ENCODE data around the gene CTRB1.

CTRB1 gene

DNA sequence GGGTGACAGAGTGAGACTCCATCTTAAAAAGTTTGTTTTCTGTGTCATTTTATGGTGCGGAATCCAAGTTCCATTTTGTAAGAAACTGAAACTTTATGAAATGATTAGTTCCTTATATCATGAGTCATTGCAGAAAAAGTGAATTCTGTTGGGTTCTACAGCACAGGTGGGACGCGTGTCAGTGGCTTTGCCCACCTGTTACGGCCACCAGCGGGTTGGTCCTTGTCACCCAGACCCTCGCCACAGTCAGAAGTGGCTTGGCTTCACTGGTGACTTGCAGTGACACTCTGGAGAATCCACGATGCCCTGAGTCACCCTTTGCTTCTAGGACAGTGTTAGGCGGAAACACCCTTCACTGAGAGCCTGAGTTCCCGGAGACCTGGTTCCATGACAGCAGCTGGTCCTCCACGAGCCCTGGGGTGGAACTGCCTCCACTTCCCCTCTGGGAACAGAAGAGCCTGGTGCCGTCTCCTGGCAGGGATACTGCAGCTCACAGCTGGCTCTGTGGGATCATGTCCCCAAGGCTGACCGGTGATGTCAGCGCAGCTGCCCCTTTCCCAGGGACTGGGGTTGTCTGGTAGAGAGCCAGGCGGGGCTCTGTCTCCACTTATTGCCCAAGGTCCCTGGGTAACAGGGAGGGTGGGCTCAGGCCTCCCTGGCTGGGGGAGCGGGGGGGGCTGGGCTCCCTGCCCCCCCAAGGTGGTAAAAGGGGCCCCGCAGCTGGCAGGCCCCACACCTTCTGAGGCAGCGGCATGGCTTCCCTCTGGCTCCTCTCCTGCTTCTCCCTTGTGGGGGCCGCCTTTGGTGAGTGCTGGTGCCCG lies at the start of gene CTRB1:
TSS of gene CTRB1 (plus strand) at position 733 of the 821 bp plus-strand sequence. CDS start at position 753, 20 bp downstream.
- no peak for DNase-seq

DNA sequence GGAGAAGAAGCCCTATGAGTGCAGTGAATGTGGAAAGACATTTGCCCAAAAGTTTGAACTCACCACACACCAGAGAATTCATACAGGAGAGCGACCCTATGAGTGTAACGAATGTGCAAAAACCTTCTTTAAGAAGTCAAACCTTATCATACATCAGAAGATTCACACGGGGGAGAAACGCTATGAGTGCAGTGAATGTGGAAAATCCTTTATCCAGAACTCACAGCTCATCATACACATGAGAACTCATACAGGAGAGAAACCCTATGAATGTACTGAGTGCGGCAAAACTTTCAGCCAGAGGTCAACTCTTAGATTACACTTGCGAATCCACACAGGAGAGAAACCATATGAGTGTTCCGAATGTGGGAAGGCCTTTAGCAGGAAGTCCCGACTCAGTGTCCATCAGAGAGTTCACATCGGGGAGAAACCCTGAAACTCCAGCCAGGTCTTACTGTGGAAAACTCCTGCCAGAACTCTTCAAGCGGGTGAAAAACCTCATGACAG lies 48.8 kb upstream of the CTRB1 start:
- DNase-seq: no peak

DNA sequence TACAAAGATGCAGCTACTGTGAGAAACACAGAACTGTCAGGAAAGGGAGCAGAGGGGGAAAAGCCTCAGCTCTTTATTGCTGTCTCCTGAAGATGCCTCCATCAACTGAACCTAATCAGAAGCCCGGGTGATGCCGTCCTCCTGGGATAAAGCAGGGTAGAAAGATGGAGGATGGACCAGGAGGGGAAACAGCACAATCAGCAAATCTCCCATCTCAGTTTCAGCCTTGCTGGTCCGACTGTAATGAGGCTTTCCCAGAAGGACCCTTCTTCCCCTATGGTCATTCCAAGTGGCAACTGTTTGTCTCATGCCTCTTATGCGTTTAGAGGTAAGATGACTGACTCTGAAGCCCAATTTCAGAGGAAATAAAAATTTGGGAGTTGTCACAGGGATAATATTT lies 46.2 kb upstream of the CTRB1 start:
- no peak for DNase-seq

DNA sequence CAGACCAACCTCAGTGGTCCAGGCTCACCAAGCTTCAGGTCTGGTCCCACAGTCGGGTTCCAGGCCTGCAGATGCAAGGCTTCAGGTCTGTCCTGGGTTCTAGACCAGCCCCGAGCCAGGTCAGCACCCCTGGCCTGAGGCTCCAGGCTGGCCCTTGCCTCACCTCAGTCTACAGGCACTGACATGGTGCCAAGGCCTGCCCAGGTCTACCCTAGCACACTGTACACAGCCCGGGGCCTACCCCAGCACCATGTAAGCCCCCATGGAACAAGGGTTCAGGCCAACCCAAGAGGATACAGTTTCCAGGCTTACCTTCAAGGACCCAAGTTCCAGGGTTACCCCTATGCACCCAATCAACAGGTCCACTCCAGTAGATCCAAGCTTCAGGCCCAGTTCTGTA lies 43.7 kb upstream of the CTRB1 start:
- DNase-seq: no peak

DNA sequence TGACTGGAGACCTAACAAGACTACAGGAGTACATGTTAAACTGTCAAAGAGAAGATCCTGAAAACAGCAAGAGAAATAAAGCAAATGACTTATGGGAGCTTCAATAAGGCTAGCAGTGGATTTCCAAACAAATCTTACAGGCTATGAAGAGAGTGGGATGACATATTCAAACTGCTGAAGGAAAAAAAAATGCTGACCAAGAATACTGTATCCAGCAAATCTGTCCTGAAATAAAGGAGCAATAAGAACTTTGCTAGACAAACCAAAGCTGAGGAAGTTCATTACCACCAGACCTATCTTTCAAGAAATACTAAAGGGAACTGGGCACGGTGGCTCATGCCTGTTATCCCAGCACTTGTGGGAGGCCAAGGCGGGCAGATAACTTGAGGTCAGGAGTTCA lies 41.9 kb upstream of the CTRB1 start:
- no peak for DNase-seq

DNA sequence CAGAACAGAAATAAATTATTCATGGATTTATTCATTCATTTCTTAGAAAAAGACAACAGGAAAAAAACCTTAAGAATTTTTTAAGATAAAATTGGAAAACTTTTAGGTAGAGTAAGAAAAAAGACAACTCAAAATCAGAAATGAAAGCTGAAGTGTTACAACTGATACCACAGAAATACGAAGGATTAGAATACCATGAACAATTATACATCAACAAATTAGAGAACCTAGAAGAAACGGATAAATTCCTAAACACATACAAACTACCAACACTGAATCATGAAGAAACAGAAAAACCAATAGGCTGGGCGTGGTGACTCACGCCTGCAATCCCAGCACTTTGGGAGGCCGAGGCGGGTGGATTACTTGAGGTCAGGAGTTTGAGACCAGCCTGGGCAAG lies 39.6 kb upstream of the CTRB1 start:
- DNase-seq: no peak

DNA sequence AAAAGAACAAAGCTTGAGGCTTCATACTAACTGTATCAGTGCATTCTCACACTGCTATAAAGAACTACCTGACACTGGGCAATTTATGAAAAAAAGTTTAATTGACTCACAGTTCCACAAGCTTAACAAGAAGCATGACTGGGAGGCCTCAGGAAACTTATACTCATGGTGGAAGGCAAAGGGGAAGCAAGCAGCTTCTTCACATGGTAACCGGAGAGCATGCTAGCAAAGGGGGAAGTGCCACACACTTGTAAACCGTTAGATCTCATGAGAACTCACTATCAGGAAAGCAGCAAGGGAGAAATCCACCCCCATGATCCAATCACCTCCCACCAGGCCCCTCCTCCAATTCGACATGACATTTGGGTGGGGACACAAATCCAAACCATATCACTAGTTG lies 37.2 kb upstream of the CTRB1 start:
- DNase-seq: no peak

DNA sequence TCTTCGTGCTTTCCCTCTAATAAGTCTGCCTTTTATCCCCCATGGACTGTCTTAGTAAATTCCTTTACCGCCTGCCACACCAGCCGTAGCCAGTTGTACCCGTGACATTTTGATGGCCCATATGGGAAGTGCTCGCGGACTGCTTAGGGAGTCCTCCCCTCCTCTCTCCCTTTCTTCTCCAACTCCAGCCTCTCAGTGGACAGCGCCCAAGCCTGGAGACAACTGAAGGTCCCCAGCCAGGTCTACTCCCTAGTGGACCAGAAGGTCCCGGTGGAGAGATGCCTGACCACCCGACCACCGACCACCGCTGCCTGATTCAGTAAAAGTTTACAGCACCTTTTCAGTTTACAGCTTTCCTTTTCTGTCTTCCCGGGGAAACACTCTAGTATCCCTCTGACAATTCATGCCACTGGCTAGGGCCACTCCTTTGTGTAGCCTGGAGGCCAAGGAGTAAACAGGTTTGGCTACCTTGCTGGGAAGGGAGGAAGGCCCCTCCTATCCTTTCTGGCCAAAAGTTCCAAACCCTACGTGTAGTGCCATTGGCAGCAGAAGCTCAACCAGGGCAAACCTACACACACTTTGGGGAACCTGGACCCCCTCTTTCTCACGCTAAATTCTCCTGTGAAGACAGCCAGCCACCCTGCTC lies 29.8 kb upstream of the CTRB1 start:
- DNase-seq: no peak

DNA sequence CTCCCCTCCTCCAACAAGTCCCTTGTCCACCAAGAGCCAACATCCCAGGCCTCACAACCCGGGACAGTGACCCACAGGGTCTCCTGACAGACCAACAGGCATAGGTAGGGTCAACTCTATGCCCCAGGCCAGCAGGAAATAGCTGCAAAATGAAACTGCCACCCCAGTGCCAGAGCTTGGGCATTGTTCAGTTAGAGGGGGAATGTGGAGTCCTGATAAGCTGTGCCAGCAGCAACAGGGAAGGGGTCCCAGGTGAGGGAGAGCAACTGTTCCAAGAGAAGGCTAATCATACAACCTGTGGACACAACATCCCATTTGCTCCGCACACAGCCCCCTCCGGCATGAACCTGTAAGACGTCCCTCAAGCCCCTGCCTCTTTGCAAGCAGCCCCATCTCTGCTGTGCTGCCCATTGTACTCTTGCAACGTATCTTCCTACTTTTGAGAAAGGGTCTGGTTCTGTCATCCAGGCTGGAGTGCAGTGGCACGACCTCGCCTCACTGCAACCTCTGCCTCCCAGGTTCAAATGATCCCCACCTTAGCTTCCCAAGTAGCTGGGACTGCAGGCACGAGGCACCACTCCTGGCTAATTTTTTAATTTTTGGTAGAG lies 29.0 kb upstream of the CTRB1 start:
- DNase-seq: no peak

DNA sequence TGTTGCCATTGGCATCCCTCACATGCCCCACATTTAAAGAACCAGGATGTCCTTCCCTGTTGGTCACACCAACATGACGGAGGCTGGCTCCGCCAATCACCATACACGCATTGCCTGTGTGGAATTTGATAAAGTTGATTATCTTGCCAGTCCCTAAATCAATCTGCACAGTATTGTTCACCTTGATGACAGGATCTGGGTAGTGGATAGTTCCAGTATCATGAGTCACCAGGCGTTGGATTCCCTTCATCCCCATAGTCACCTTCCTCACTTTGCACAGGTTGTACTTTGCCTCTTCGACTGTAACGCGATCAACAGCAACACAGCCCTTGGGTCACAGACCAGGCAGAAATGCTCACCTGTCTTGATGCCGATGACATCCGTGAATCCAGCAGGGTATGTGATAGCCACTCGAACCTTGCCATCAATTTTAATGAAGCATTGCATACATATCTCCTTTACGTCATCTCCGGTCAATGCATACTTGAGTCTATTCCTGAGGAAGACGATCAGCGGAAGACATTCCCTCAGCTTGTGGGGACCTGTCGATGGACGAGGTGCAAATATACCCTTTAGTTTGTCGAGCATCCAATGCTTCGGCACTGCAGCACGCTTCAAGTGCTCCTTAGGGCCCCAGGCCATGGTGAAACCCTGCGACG lies 26.1 kb upstream of the CTRB1 start:
- DNase-seq: no peak

DNA sequence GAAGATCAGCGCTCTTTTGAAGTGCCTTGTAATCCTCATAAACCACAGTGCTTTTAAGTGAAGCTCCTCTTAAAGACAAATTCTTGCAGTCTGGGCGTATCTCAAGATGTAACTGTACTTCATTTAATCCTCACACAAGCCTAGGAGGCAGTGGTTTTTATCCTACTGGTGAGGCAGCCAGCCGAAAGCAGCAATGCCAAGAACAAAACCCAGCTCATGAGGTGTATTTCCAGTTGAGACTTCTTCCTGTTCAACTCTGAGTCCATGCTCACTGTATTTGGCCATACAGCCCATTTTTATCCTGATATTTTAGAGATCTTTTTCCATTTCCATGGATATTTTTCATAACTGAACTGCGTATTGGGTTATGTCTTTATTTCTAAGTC lies 25.5 kb upstream of the CTRB1 start:
- no peak for DNase-seq

DNA sequence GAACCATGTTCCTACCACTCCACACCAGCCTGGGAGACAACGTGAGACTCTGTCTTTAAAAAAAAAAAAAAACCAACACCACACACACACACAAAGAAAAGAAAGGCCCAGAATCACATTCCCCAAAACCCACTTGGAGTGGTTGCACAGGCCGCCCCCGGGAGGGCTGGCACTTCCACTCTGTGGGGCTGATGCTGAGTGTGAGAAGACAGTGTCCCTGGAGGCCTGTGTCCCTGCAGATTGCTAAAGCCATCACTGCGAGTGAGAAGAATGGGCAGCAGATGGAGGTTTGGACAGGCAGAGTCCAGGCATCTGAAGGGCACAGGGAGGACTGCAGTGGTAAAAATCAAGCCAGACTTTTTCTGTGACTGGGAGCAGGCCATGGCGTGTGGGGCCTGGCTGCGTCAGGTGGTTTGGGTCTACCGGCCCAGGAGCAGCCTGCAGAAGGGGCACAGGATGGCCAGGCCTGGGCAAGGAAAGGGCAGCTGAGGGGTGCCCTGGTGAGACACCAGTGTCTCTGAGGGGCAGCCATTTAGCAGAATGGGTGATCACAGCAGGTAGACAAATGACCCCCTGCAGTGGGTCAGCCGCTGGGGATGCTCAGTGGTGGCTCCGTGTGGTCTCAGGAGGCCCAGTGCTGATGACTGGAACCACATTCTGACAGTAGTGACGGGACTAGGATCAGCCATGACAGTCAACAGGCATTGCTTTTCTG lies 24.9 kb upstream of the CTRB1 start:
- DNase-seq: no peak

DNA sequence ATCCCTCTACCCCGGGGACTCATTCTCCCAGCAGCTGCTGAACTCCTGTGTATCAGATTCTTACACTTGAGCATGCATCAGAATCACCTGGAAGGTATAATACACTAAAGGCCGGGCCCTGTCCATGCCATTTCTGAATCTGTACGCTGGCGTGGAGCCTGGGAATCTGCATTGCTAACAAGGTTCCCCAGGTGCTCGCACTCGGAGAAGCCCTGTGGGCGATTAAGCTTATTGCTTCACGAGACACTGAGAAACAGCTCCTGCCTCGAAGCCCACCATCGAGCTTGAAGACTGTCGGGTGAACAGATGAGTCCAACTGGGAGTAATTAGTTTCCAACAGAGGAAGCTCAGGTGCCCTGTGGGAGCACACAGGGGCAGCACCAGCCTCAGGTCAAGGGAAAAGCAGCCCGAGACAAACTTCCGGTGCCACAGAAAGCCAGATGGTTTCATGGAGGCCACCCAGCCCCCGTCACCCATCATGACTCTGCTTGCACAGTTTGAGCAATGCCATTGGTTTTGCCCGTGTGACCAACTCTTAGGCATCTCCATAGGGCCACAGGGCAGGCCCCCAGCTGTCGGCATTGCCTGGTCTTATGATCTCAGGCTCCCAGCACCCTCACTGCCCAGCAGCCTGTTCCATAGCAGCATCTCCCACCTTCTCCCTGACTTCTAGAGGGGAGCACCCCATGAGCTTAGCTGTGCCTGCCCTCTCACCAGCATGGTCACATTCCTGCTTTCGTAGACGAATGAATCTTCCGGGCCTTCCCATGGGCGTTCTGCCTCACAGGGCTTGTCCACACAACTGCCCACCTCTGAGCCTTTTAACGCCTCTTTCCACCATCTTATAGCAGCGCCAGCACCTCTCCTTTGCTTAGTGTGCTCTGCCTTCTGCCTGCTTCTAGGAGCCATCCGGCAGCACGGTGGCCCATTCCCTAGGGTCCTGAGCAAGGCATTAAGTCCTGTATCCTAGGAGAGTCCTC lies 22.7 kb upstream of the CTRB1 start:
- no peak for DNase-seq

DNA sequence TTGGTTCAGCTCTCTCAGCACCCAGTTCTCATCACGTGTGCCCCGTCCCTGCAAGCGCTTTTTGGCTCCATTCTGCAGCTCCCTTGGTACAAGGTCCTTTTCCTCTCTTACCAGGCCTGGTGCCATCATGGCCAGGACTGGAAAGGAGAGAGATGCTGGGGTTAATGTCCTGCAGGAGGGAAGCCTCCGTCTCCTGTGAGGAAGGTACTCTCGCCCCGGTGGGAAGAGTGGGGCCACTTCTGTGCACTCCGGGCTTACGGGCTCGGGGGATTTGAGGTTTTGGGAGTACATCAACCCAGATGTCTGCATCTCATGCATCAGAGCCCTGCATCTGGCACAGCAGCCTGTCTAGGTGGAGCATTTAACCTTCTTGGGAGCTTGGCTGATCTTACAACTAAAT lies 22.0 kb upstream of the CTRB1 start:
- DNase-seq: no peak

DNA sequence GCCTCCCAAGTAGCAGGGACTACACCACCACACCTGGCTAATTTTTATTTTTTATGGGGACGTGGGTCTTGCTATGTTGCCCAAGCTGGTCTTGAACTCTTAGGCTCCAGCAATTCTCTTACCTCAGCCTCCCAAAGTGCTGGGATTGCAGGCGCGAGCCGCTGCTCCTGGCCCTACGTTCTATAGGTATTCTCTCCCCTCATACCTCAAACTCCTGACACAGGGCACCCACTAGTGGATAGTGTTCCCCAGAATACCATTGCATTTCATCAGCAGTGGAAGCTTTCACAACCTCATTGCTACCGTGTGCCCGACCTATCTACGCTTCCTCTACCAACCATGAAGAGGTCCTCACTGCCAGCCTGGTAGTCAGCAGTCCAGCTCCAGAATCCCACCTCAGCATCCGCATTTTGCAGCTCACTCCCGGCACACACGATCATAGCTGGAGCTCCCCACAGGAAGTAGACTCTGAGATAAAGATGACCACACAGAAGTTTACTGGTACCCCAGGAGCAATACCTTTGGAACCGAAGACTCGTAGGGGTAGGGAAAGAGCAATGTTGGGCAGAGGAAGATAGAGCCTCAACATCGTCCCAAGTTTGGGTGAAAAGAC lies 21.2 kb upstream of the CTRB1 start:
- DNase-seq: no peak

DNA sequence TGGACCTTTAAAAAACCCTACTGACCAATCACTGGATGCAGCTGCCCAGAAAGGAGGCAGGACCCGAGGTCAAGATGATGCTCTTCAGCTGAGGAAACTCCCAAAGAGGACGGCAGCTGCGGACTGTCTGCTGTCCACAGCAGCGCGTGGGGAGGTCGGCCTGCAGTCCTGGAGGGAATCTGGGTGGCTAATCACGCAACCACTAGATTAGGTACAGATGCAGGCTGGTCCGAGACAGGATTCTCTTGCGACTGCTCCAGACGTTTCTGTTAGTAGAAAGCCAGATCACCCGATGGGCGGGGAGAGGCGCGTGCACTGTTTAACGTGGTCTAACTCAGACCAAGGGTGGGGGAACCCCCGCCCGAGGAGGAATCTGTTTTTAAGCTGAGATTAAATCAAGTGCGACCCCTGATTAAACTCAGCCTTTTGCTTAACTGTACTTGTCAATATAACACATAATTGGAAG lies 20.6 kb upstream of the CTRB1 start:
- DNase-seq: peak; percentile 25

DNA sequence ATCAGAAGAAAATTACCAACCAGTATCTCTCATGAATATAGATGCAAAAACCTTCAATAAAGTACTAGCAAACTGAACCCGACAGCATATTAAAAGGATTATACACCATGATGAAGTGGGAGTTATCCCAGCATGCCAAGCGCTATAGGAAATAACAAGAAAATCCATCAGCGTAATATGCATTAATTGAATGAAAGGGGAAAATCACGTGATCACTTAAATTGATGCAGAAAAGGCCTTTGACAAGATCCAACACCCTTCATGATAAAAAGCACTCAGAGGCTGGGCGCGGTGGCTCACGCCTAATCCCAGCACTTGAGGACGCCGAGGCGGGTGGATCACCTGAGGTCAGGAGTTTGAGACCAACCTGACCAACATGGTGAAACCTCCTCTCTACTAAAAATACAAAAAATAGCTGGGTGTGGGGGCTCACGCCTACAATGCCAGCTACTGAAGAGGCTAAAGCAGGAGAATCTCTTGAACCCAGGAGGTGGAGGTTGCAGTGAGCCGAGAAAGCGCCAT lies 16.7 kb upstream of the CTRB1 start:
- no peak for DNase-seq

DNA sequence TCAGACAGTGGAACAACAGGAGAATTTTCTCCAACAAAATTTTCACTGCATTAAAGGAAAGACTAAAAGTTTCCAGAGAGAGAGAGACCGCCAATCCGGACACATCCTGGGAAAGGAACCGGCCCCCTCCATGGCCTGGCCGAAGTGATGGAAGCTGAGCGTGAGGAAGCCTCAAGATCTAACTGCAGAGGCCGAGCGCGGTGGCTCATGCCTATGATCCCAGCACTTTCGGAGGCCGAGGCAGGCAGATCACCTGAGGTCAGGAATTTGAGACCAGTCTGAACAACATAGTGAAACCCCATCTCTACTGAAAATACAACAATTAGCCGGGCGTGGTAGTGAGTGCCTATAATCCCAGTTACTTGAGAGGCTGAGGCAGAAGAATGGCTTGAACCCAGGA lies 15.7 kb upstream of the CTRB1 start:
- DNase-seq: no peak

DNA sequence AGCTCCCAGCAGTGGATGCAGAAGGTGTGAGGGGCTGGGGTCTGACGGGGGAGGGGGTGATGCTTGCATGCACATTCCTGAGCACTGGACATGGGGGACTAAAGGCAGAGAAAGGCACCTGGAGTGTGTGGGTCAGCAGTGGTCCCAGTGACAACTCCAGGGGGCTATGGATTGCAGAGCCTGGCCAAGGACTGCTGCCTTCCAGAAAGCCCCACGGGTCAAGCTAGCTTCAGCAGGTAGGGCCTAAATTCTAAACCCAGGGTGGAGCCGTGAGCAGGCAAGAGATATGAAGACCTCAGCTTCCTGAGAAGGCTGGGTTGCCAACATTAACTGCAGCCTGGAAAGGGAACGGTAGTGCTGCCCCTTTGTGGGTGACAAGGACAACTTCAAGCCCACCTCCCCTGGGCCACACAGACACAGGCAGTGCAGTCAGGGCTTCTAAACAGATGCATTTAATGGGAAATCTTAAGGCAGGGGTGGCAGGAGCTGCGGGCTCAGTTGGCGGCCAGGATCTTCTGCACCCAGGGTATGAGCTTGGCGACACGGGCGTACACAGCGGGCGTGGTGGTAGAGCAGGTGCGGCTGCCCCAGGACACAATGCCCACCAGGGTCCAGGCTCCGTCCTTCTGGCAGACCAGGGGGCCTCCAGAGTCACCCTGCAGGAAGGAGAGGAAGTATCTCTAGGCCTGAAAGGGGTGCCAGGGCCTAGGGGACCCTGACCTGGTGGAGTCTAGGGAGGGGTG lies 14.9 kb upstream of the CTRB1 start:
- no peak for DNase-seq

DNA sequence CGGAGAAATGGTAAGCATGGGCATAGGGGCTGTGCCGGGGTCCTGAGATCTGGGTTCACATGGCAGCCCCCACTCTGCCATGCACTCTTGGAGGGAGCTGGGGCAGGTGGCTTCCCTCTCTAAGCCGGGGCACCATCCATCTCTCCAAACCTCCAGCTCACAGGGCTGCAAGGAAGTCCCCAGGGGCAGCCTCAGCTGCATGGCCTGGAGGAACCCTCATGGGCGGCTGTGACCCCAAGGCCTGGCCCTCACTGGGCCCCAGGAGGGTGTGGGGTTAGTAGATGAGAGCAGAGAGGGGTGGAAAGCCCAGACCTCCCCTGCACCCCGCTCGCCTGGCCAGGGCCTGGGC lies 14.4 kb upstream of the CTRB1 start:
- DNase-seq: no peak

Data from fibroblast of skin of right biceps (primary cell).